GM13976 (cell line): Measurements from ENCODE around the gene ARL2.

Experiments used
- DNase-seq: peaks from one replicate; pipeline ENCODE4 v3.0.0; 2012; ENCODE audit warnings: low spot score
- in situ Hi-C: fragments of 300-500 bp; cut with MboI; formaldehyde crosslinking; loops from one replicate; pipeline ENCODE4 v1.12.0; 2022; ENCODE audit warnings: low sequenced_read_pairs, mixed read lengths, inconsistent platforms; ENCODE audit not compliant: unreplicated experiment
- TF ChIP-seq, protein P1 (sequence below): IDR thresholded peaks from 2 replicates; pipeline ENCODE4 v1.5.1; 2012; ENCODE audit warnings: borderline replicate concordance, mild to moderate bottlenecking; ENCODE audit not compliant: insufficient read depth; ENCODE audit errors: extremely low read depth, missing control alignments, control extremely low read depth

The ARL2 gene

DNA sequence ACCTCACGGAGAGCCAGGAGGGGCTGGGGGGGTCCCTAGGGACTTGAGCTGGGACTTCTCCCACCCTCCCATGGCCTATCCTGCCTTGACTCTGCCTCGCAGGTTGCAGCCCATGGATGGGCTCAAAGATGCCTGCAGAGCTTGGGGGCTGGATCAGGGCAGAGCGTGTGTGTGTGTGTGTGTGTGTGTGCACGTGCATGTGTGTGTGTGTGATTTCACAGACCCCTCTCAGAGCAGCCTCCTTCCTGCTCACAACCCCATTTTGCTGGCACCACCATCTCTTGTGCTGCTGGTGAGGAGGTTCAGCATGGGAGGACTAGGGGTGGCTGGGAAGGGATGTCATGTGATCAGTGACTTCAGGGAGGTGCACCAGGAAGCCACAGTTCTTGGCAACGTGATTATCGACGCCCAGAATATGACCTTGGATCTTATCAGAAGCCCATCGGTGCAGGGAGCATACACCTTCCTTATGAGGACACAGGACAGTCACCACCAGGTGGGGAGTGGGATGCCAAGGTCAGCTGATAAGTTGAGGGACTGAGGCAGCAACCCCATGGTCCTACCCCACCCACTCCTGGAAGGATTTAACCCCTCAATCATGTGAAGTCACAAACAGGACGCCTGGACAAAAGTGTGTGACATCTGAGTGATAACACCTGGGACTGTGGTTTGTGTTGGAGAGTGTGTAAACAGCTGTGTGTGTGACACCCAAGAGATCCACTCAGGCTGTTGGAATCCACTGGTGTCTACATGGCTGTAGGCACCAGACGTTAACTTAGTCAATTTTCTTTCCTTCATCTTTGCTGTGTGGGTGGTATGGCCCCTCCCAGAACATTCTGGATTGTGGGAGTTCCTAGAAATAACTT, 46.2 kb downstream of the ARL2 start:
- DNase-seq, result no peak
- TF ChIP-seq, protein P1, sequence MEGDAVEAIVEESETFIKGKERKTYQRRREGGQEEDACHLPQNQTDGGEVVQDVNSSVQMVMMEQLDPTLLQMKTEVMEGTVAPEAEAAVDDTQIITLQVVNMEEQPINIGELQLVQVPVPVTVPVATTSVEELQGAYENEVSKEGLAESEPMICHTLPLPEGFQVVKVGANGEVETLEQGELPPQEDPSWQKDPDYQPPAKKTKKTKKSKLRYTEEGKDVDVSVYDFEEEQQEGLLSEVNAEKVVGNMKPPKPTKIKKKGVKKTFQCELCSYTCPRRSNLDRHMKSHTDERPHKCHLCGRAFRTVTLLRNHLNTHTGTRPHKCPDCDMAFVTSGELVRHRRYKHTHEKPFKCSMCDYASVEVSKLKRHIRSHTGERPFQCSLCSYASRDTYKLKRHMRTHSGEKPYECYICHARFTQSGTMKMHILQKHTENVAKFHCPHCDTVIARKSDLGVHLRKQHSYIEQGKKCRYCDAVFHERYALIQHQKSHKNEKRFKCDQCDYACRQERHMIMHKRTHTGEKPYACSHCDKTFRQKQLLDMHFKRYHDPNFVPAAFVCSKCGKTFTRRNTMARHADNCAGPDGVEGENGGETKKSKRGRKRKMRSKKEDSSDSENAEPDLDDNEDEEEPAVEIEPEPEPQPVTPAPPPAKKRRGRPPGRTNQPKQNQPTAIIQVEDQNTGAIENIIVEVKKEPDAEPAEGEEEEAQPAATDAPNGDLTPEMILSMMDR, result no peak
- in situ Hi-C loops, result no loop called here

DNA sequence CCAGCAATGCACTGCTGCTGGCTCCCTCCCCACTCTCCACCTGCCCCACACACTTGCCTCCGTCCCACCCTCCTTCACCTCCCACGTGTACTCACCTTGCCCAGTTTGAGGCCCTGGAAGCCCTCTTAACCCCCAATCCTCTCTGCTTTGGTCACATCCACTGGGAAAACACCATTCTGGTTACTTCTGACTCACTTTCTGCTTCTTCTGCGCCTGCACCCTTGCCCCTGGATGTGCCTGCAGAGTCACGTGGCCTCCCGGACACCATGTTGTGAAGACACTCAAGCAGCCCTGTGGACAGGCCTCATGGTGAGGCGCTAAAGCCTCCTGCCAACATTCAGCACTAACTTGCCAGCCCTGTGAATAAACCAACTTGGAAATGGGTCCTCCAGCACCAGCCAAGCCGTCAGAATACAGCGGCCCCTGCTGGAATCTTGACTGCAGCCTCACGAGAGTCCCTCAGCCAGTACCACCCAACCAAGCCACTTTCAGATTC, 47.0 kb downstream of the ARL2 start:
- in situ Hi-C loops, result no loop called here
- TF ChIP-seq, protein P1, result no peak
- no peak for DNase-seq

DNA sequence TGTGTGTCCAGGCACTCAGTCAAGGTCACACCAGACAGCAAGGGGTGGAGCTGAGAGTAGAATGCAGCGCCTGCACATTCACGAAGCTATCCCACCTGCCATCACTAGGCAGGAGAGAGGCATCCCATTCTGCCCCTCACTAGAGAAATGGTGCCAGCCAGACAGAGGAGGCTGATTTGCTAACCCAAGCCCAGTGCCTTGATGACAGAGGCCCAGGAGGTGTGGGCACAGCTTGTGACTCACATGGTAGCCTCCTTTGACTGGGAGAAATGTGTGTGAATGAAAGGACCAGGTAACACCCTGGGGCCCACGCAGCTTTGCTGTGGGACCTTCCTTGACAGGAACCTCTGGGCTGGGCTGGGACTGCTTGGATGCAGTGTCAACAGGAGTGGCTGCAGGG, 49.6 kb downstream of the ARL2 start:
- TF ChIP-seq, protein P1, result no peak
- no peak for DNase-seq
- in situ Hi-C loops, result no loop called here

DNA sequence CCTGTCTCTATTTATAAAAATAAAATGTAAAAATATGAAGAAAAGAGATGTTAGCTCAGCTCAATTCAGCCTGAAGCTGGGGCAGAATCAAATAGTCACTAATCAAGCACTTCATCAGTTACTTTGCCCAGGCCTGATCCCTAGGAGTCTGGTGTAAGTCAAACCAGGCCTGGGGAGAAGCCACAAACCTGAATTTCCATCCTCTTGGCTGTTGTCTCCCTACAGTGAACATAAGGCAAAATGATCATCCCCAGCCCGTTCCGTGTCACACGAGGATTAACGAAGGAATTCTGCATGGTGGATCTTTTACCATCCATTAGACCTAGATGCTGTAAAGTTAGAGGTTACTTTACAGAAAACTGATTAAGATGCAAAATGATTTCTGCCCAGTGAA, 50.9 kb downstream of the ARL2 start:
- TF ChIP-seq, protein P1, result no peak
- in situ Hi-C loops, result no loop called here
- no peak for DNase-seq

DNA sequence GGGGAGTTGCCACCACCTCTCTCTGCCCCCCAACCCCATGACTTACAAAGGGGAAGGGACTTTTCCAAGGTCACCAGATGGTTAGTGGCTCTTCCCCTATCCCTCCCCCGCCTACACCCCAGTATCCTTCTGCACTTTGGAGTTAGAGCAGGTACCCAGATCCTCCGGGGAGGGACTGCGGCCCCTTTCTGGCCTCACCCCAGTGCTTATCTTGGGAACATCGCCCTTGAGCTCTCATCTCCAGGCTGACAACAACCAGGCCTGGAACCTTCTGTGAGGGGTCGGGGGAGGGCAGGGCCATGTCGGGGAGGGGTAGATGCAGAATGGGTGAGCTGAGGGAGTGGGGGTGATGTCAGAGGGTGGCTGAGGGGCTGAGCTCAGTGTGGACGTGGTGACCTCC, 51.9 kb downstream of the ARL2 start:
- in situ Hi-C loops, result no loop called here
- TF ChIP-seq, protein P1, result no peak

DNA sequence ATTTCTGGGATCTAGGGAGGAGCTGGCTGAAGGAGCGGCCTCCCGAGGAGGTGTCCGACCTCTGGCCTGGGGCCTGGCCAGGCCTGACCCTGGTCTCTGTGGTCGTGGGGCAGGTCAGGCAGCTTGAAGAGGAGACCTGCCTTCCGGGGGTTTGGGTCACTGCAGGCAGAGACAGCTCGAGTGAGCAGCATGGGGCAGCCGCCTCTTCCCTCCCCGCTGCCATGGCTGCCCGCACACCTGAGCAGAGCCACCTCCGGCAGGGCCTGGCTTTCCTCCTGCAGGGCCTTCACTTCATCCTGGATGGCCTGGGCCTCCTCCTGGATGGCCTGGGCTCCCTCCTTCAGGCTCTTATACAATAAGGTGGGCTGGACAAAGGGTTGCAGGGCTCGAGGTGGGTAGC, 52.4 kb downstream of the ARL2 start:
- TF ChIP-seq, protein P1, result no peak
- in situ Hi-C loops, result no loop called here
- DNase-seq, result no peak

More for the DNA sequence above, 51.9 kb downstream of the ARL2 start:
- no peak for DNase-seq
